ENCODE data around the gene PTPN6. TPM values are rescaled to one million over a fixed set of nuclear protein-coding genes. Genes with fewer than 3 reads are reported as not detected.

Gene PTPN6
- total RNA-seq, 2 donors from 2014 or later: 3.7 to 7.5 TPM

- peaks cover 31% of the 10 kb centered on the region for H3K36me3 ChIP-seq
- TF ChIP-seq, protein P1, sequence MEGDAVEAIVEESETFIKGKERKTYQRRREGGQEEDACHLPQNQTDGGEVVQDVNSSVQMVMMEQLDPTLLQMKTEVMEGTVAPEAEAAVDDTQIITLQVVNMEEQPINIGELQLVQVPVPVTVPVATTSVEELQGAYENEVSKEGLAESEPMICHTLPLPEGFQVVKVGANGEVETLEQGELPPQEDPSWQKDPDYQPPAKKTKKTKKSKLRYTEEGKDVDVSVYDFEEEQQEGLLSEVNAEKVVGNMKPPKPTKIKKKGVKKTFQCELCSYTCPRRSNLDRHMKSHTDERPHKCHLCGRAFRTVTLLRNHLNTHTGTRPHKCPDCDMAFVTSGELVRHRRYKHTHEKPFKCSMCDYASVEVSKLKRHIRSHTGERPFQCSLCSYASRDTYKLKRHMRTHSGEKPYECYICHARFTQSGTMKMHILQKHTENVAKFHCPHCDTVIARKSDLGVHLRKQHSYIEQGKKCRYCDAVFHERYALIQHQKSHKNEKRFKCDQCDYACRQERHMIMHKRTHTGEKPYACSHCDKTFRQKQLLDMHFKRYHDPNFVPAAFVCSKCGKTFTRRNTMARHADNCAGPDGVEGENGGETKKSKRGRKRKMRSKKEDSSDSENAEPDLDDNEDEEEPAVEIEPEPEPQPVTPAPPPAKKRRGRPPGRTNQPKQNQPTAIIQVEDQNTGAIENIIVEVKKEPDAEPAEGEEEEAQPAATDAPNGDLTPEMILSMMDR (IDR thresholded peaks at IDR 0.05): no peak
- no peaks in the 10 kb centered on the region for H3K9me3 ChIP-seq
- DNase-seq (ENCODE audit: low spot score): no peak
- H3K27me3 ChIP-seq: no peaks in the 10 kb centered on the region
- H3K4me3 ChIP-seq: no peak overlapping the region
- peaks cover 0 to 52% of the 10 kb centered on the region in 2 donors for H3K4me1 ChIP-seq
- H3K27ac ChIP-seq: no peak overlapping the region
Measured at GRCh38 chr12:6963016-6963731, 12.0 kb downstream of the PTPN6 start.

- Histone ChIP-seq H3K4me1 (peaks cover 0 to 53% of the 10 kb centered on the region in 2 donors), H3K9me3 (no peaks in the 10 kb centered on the region), H3K27ac (no peak overlapping the region), H3K36me3 (peaks cover 38% of the 10 kb centered on the region), H3K27me3 (no peaks in the 10 kb centered on the region), H3K4me3 (no peak overlapping the region)
- DNase-seq (ENCODE audit: low spot score): no peak
- TF ChIP-seq, protein P1 (IDR thresholded peaks at IDR 0.05): no peak
Measured at GRCh38 chr12:6963791-6964413, 12.7 kb downstream of the PTPN6 start.

DNA sequence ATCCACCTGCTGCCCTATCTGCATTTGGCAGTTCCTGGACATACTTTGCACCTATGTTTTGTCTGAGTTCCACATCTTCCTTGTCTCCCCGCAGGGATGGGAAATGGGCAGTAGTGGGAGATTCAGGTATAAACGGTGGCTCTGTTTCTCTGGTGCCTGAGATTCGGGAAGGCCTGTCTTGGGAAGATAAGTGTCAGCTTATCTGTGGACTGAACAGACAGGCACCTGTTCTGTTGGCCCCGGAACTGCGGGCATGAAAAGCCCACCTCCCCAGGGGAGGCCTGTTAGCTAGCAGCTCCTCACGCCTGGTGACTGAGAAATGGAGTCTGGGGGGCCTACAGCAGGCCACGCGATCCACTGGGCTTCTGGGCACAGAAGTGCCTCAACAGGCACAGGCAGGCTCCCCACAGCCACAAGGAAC lies 13.5 kb downstream of the PTPN6 start:
- Histone ChIP-seq H3K27me3 (no peaks in the 10 kb centered on the region), H3K27ac (peak overlapping the region; percentile 56 to 74), H3K9me3 (no peaks in the 10 kb centered on the region), H3K36me3 (peaks cover 41% of the 10 kb centered on the region), H3K4me1 (peaks cover 0 to 55% of the 10 kb centered on the region in 2 donors), H3K4me3 (no peak overlapping the region)
- TF ChIP-seq, protein P1 (IDR thresholded peaks at IDR 0.05): no peak
- DNase-seq (ENCODE audit: low spot score): no peak

DNA sequence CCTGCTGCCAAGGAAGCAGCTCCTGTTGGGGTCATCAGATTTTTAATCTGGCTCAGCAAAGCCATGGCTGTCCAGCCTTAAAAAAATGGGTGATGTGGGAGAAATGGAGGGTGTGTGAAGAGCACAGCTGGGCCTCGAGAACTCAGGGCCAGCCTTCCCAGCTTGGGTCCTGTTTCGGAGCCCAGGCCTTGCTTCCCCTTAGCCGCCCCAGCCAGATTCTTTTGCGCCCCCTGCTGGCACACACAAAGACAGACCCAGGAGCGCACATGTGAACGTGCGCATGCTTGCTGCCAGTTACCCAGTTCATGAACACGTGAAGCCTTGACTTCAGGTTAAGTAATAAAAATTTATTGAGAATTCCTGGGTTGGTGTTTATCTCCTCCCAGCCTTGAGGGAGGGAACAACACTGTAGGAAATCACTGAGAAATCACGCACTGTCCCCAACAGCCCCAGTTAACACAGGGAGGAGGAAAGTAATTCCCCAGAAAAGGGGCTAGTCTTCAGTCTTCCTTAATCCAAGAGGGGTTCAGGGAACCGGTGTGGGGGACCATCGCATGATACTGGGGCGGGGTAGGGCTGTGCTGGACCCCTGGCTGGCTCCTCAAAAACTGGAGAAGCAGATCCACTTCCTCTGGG lies 14.0 kb downstream of the PTPN6 start:
- H3K4me3 ChIP-seq: no peak overlapping the region
- peaks cover 41% of the 10 kb centered on the region for H3K36me3 ChIP-seq
- no peaks in the 10 kb centered on the region for H3K9me3 ChIP-seq
- DNase-seq (ENCODE audit: low spot score): peak; percentile 86
- TF ChIP-seq, protein P1 (IDR thresholded peaks at IDR 0.05): peak; percentile 87 to 92
- H3K27me3 ChIP-seq: no peaks in the 10 kb centered on the region
- peaks cover 0 to 54% of the 10 kb centered on the region in 2 donors for H3K4me1 ChIP-seq
- H3K27ac ChIP-seq: peak overlapping the region; percentile 56 to 74

DNA sequence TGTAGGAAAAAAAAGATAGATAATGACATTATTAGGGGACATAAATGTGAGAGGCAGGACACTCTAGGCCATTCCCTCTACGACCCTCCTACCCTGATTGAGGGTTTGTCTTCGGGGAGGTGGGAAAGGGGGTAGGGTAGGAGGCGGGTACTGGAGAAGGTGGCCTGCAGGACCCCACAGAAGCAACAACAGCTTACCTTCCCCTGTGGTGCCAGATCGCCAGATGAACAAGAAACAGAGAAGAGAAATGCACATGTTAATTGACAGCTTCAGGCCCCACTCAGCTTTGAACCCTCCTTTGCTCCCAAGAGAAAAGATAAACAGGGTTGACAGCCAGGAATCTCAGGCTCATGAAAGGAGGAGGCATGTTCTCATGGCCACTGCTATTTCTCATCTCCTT lies 14.6 kb downstream of the PTPN6 start:
- no peak overlapping the region for H3K4me3 ChIP-seq
- H3K4me1 ChIP-seq: peaks cover 0 to 49% of the 10 kb centered on the region in 2 donors
- TF ChIP-seq, protein P1 (IDR thresholded peaks at IDR 0.05): no peak
- H3K27me3 ChIP-seq: no peaks in the 10 kb centered on the region
- peaks cover 41% of the 10 kb centered on the region for H3K36me3 ChIP-seq
- DNase-seq (ENCODE audit: low spot score): no peak
- peak overlapping the region in 1 of 2 donors; percentile 74 for H3K27ac ChIP-seq
- H3K9me3 ChIP-seq: no peaks in the 10 kb centered on the region

Measured in right atrium auricular region (tissue), 2 donors.